ENCODE measurements around the gene CTSL.
A peak's percentile ranks its signal among the peaks of the same experiment; 100 is the strongest.

Gene CTSL

DNA sequence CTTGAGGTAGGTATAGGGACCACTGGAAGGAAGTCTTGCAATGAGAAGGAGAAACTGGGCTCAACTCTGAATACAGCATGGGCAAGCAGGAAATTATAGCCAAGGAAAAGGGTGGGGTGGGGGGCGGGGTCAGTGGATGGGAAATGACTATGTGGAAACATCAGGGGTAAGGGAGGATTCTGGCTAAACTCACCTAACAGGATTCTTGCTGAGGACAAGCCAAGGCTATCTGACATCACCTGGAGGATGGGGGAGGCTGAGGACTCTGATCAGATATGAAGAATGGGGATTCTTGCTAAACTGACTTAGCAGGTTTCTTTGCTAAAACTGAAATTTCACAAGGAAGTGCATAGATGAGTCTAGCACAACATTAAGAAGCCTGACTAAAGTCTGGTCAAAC, 40.8 kb downstream of the CTSL start:
- H3K4me2 ChIP-seq: peak overlapping the region in 1 of 11 experiments; percentile 29; a peak in 2 of 22 replicates
- H3K36me3 ChIP-seq: no peaks in the 10 kb centered on the region
- H3K27me3 ChIP-seq: no peaks in the 10 kb centered on the region
- TF ChIP-seq Cebpa-rat (IDR thresholded peaks at IDR 0.05): no peak
- no peak overlapping the region for H3K9ac ChIP-seq
- peaks cover 0 to 8% (median 0%) of the 10 kb centered on the region in 10 experiments; a peak in 3 of 20 replicates for H3K4me1 ChIP-seq
- no peak overlapping the region for H3K4me3 ChIP-seq
- H3K27ac ChIP-seq: no peak overlapping the region
- no peaks in the 10 kb centered on the region for H4K20me1 ChIP-seq
- H3K9me3 ChIP-seq (replicated peaks in 1 of 11): no peaks in the 10 kb centered on the region

DNA sequence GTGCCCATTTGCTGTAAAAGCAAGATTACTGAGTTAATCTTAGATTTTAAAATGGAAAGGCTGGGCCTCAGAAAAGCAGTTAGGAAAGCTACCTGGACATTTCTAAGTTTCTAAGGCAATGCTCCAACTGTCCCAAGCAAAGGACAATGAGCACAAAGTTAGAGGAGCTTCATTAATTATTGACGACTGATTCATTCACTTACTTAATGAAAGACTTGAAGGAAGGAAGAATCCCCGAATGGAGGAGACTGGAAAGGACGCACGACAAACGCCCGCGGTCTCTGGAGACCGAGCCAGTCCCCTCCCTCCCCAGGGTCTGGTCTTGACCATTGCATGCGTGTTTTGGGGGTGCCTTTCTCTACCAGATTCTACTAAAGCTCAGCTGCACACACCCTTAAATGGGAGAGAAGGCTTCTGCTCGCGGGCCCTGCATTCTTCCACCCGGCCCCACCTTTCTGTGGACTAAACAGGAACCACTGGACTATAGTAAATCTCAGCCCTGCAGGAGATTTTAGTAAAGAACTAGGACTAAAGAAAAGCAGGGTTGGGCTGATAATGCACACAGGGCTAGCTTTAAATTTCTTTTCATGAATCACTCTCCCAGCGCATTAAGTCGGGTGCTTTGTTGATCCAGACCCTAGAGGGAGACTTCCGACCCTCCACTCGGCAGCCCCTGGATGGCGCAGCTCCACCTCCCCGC, 44.8 kb downstream of the CTSL start:
- Histone ChIP-seq H3K27ac (no peak overlapping the region), H3K4me1 (peaks cover 0 to 10% (median 0%) of the 10 kb centered on the region in 10 experiments; a peak in 3 of 20 replicates), H3K9ac (no peak overlapping the region), H3K27me3 (no peaks in the 10 kb centered on the region), H3K9me3 (replicated peaks in 1 of 11) (no peaks in the 10 kb centered on the region), H3K4me2 (no peak overlapping the region), H4K20me1 (no peaks in the 10 kb centered on the region), H3K36me3 (no peaks in the 10 kb centered on the region), H3K4me3 (no peak overlapping the region)
- no peak for TF ChIP-seq Cebpa-rat (IDR thresholded peaks at IDR 0.05)

DNA sequence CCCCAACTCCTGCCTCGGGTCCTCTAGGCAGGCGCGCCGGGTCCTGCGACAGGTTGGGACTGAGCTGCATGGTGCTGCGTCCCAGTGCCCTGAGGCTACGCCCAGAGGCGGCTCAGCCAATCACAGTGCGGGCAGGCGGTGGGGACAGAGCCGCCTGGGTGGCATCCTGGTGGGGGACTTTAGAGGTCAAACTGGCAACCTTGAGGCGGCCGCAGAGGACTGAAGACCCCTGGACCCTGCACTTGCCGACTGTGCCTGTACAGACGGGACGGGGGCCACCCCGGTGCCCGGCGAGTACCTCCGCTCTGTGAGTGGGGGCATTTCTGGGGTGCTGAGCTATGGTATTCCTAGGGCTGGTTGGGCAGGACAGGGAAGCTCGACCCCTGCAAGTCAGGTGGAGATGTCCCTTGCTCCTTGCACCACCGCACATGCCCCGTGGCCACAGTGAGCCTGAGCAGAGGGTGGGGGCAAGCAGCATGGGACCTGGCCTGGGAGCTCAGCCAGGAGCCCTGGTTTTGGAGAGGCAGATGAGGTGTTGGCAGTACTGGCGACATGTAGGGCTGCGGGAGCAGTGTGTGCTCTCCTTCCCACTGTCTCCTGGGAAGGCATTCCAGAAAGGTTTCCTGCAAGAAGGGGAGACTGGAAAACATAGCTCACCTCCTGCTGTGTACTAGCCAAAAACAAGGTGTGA, 45.5 kb downstream of the CTSL start:
- no peak for TF ChIP-seq Cebpa-rat (IDR thresholded peaks at IDR 0.05)
- Histone ChIP-seq H3K4me1 (peaks cover 0 to 16% (median 0%) of the 10 kb centered on the region in 10 experiments; a peak in 6 of 20 replicates), H3K4me2 (no peak overlapping the region), H3K9ac (no peak overlapping the region), H3K9me3 (replicated peaks in 1 of 11) (no peaks in the 10 kb centered on the region), H4K20me1 (no peaks in the 10 kb centered on the region), H3K4me3 (no peak overlapping the region), H3K27ac (no peak overlapping the region), H3K27me3 (no peaks in the 10 kb centered on the region), H3K36me3 (no peaks in the 10 kb centered on the region)

- Histone ChIP-seq H3K4me1 (peaks cover 0 to 17% (median 0%) of the 10 kb centered on the region in 10 experiments; a peak in 4 of 20 replicates), H3K9me3 (replicated peaks in 1 of 11) (peaks cover 0 to 13% (median 10%) of the 10 kb centered on the region in 11 experiments; a peak in 13 of 22 replicates), H3K36me3 (no peaks in the 10 kb centered on the region), H3K9ac (no peak overlapping the region), H4K20me1 (no peaks in the 10 kb centered on the region), H3K4me3 (no peak overlapping the region), H3K27ac (no peak overlapping the region), H3K27me3 (no peaks in the 10 kb centered on the region), H3K4me2 (peak overlapping the region in 2 of 11 experiments; percentile 33 to 79; a peak in 4 of 22 replicates)
- no peak for TF ChIP-seq Cebpa-rat (IDR thresholded peaks at IDR 0.05)
Observed at GRCh38 chr9:87776481-87777379, 50.8 kb downstream of the CTSL start.

GRCh38 chr9:87778996-87779395, 53.1 kb downstream of the CTSL start:
- Histone ChIP-seq H3K4me2 (no peak overlapping the region), H3K9ac (no peak overlapping the region), H3K27me3 (no peaks in the 10 kb centered on the region), H3K9me3 (replicated peaks in 1 of 11) (peaks cover 0 to 13% (median 10%) of the 10 kb centered on the region in 11 experiments; a peak in 13 of 22 replicates), H4K20me1 (no peaks in the 10 kb centered on the region), H3K27ac (no peak overlapping the region), H3K36me3 (no peaks in the 10 kb centered on the region), H3K4me1 (peaks cover 0 to 33% (median 4%) of the 10 kb centered on the region in 10 experiments; a peak in 9 of 20 replicates), H3K4me3 (no peak overlapping the region)
- TF ChIP-seq Cebpa-rat (IDR thresholded peaks at IDR 0.05): no peak
